Stimulated activated naive CD8-positive, alpha-beta T cell treated with anti-CD3 and anti-CD28 coated beads, Interleukin-15, amount 100 ng/mL, for 72 hours (primary cell): Measurements from ENCODE around the gene SLC13A3.
A peak's percentile ranks its signal among the peaks of the same experiment; 100 is the strongest.

ENCODE experiments used
- ATAC-seq: fragments of 150-1000 bp; cut with Tn5 transposase; 2 replicates; pipeline ENCODE4 v1.10.0; 2021; ENCODE audit warnings: mild to moderate bottlenecking, moderate library complexity
- DNase-seq, 2 donors: peaks; one replicate each; pipeline ENCODE4 v3.0.0; 2021 to 2022
- H3K27ac Mint-ChIP-seq, 2 donors: one replicate each; pipeline ENCODE4 v1.8.0; 2022; ENCODE audit warnings: mild to moderate bottlenecking in 2 of 2, mixed read lengths in 2 of 2, moderate library complexity in 2 of 2
- H3K27me3 Mint-ChIP-seq: one replicate; pipeline ENCODE4 v1.8.0; 2022; ENCODE audit warnings: mixed read lengths
- H3K4me1 Mint-ChIP-seq: one replicate; pipeline ENCODE4 v1.8.0; 2022; ENCODE audit warnings: mild to moderate bottlenecking, mixed read lengths
- H3K4me3 Mint-ChIP-seq, 2 donors: one replicate each; pipeline ENCODE4 v1.8.0; 2022; ENCODE audit warnings: mild to moderate bottlenecking in 2 of 2, mixed read lengths in 2 of 2, moderate library complexity in 1 of 2
- H3K9me3 Mint-ChIP-seq, 2 donors: one replicate each; pipeline ENCODE4 v1.8.0; 2022; ENCODE audit warnings: mixed read lengths in 2 of 2

SLC13A3 gene

DNA sequence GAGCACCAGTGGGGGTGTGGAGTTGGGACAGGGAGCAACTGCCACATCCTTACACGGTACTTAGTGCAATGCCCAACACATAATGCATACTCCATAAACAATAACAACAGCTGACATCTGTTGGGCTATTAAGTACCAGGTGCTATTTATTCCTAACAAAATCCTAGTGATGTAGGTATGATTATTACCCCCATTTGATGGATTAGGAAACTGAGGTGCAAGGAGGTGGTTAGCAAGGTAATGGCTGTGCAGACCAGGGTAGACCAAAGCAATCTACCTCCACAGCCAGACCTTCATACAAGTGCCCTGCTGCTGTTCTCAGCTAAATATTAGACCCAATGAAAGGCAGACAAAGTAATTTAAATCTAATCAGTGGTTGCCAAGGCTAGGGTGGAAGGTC is 36.8 kb downstream of the SLC13A3 start:
- H3K4me3 Mint-ChIP-seq, result no peak overlapping the region
- H3K9me3 Mint-ChIP-seq, result peaks cover 0 to 8% of the 10 kb centered on the region in 2 donors
- DNase-seq, result no peak
- no peaks in the 10 kb centered on the region for H3K4me1 Mint-ChIP-seq
- H3K27me3 Mint-ChIP-seq, result peaks cover 50% of the 10 kb centered on the region
- no peak overlapping the region for H3K27ac Mint-ChIP-seq
- ATAC-seq, result no peak

DNA sequence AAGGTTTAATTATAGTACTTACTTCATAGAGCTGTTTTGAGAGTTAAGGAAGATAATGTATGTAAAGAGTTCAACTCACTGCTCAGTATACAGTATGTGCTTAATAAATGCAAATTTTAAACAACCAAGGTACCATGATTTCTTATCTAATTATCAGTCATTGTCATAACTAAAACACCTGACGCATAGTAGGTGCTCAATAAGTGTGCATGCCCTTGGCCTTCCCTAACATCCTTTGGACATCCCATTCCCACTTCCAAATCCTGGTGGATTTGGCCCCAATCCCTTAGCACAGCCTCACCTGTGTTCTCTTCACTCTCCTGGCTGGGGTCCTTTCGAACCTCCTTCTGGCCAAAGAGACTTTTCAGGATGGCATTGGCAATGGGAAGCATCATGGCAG is 41.1 kb downstream of the SLC13A3 start:
- H3K9me3 Mint-ChIP-seq, result peaks cover 0 to 8% of the 10 kb centered on the region in 2 donors
- no peak overlapping the region for H3K27ac Mint-ChIP-seq
- no peaks in the 10 kb centered on the region for H3K4me1 Mint-ChIP-seq
- H3K4me3 Mint-ChIP-seq, result no peak overlapping the region
- ATAC-seq (no peak), DNase-seq (no peak)
- peaks cover 31% of the 10 kb centered on the region for H3K27me3 Mint-ChIP-seq

DNA sequence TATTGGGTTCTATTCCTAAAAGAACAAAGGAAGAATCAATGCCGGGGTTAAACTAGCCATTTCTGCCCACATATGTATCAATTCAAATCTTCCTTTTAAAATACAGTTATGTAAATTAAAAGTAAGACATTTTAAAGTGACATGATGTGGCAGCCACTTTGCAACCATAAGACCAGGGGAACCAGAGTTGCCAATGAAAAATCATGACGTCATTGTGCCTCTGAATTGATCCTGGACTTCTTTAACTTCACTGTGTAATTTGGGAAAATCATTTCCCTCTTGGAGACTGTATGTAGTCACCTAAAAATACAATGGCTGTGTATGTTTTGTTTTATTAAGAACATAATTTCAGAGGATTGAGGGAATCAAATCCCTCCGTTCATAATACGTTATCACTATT is 42.2 kb downstream of the SLC13A3 start:
- Mint-ChIP-seq H3K4me3 (no peak overlapping the region), H3K9me3 (peaks cover 0 to 8% of the 10 kb centered on the region in 2 donors), H3K27me3 (peaks cover 24% of the 10 kb centered on the region), H3K4me1 (no peaks in the 10 kb centered on the region), H3K27ac (no peak overlapping the region)
- DNase-seq, result no peak
- ATAC-seq, result no peak

DNA sequence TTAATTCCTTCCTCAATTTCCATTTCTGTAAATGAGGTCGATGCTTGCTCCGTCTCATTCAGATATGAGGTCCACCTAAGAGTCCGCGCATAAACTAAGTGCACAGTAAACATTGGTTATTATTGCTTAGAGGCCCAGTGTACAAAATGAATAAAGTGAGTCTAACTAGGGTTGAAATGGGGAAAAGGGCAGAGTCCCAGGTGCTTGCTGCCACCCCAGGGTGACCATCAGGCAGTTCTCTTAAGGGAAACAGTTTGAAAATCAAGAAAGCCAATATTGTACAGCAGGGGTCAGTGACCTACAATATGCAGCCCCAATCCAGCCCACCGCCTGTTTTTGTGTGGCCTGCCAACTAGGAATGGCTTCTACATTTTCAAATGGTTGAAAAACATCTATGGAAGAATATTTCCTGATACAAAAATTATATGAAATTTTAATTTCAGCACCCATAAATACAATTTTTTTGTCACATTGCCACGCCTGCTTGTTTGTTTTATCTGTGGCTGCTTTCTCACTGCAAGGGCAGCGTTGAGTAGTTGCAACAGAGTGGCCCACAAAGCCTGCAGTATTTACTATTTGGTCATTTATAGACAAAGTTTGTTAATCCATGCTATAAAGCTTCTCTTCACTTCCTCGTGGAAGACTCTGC is 43.3 kb downstream of the SLC13A3 start:
- Mint-ChIP-seq H3K4me3 (no peak overlapping the region), H3K9me3 (peaks cover 0 to 8% of the 10 kb centered on the region in 2 donors), H3K27ac (peak overlapping the region in 1 of 2 donors; percentile 48), H3K27me3 (peaks cover 13% of the 10 kb centered on the region), H3K4me1 (no peaks in the 10 kb centered on the region)
- ATAC-seq, result no peak
- no peak for DNase-seq

DNA sequence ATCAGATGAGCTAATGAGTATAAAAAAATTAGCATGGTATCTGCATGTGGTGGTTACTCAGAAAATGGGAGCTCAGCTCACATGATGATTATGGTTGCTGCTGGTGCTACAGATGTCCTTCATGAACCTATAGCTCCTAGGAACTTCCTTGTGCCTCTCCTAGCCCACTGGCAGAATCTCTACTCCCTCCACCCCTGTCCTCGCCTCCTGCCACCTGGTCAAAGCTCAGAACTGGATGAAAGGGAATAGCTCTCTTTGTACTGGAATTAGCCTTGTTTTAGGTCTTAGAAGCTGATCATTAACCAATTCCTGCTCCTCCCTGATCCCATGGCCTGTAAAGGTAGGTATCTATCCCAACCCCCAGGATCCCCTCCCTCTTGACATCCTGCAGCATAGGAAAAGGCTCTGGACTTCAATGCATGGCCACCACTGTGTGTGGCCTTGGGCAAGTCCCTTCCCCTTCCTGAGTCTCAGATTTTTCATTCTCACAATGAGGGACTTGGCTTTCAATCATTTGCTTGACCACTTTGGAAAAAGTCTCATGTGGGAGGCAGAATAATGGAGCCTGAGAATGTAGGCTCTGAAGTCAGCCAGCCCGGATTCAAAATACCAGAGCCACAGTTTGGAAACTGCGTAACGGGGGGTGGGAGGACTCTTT is 43.9 kb downstream of the SLC13A3 start:
- no peak for ATAC-seq
- Mint-ChIP-seq H3K4me3 (no peak overlapping the region), H3K9me3 (peaks cover 0 to 8% of the 10 kb centered on the region in 2 donors), H3K27me3 (peaks cover 10% of the 10 kb centered on the region), H3K4me1 (no peaks in the 10 kb centered on the region), H3K27ac (no peak overlapping the region)
- no peak for DNase-seq

DNA sequence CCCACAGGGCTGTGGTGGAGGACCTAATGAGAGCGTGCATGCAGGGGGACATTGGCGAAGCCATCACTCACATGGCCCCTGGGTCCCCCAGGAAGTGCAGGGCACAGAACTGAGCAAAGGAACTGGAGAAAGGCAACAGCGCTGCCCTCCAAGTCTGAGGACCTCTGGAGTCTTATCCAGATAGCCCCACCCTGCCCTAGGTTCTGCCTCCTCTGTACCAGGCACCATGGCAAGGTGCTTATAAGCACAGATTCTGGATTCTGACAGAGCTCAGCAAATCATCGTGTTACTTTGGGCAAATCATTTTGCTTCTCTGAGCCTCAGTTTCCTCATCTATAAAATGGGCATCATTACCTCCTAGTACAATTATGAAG is 44.5 kb downstream of the SLC13A3 start:
- DNase-seq, result no peak
- H3K27ac Mint-ChIP-seq, result no peak overlapping the region
- peaks cover 10% of the 10 kb centered on the region for H3K27me3 Mint-ChIP-seq
- no peak overlapping the region for H3K4me3 Mint-ChIP-seq
- H3K4me1 Mint-ChIP-seq, result peaks cover 1% of the 10 kb centered on the region
- ATAC-seq, result no peak
- H3K9me3 Mint-ChIP-seq, result peaks cover 0 to 7% of the 10 kb centered on the region in 2 donors

DNA sequence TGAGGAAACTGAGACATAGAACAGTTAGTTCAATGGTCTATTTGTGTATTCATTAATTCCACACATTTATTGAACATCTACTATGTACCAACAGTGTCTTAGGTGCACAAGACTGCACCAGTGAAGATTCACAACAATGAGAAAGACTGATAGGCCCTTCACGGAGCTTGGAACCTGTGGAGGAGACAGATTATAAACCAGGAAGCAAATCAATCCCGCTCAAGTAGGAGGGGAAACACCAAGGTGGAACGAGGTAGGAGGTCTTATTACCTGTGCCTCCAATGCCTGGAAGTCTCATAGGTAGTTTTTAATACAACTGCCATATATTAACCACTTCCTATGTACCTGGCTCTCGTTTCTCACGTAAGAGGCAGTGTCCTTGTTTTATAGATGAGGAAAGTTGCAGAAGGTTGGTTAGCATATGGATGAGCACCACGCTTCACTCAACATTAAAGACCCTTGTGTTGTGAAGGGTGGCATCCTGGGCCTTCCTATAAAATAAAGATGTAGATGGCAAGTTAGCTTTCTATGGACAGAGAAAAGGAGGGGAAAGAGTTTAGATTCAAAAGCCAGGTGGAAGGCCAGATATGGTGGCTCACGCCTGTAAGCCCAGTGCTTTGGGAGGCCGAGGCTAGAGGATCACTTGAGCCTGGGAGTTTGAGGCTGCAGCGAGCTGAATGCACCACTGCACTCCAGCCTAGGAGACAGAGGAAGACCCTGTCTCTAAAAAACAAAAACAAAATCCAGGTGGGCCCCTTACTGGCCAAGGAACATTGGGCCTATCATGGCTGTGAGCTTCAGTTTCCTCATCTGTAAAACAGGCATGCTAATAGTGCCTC is 45.1 kb downstream of the SLC13A3 start:
- Mint-ChIP-seq H3K4me1 (peaks cover 7% of the 10 kb centered on the region), H3K27me3 (peaks cover 9% of the 10 kb centered on the region), H3K9me3 (peaks cover 0 to 1% of the 10 kb centered on the region in 2 donors), H3K27ac (peak overlapping the region in 1 of 2 donors; percentile 79), H3K4me3 (no peak overlapping the region)
- DNase-seq, result no peak
- ATAC-seq, result no peak

DNA sequence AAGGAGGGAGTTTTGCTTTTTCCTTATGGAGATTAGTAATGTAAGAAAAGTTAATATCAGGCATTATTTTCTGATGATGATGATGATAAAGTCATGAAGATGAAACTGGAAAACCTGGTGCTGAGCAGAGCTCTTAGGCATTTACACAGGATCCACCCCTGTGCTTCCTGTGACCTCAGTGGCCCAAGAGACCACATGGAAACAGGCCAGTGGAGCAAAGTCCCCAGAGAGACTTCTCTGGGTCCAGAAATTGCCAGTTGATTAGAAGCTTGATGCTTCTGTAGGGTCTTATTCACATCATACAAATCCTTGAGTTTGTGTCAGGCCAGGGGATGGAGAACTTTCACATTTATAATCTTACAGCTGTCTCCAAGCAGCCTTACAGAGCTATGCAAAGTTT is 46.1 kb downstream of the SLC13A3 start:
- Mint-ChIP-seq H3K27me3 (peaks cover 6% of the 10 kb centered on the region), H3K9me3 (no peaks in the 10 kb centered on the region), H3K4me1 (peaks cover 7% of the 10 kb centered on the region), H3K27ac (no peak overlapping the region), H3K4me3 (no peak overlapping the region)
- no peak for ATAC-seq
- no peak for DNase-seq

DNA sequence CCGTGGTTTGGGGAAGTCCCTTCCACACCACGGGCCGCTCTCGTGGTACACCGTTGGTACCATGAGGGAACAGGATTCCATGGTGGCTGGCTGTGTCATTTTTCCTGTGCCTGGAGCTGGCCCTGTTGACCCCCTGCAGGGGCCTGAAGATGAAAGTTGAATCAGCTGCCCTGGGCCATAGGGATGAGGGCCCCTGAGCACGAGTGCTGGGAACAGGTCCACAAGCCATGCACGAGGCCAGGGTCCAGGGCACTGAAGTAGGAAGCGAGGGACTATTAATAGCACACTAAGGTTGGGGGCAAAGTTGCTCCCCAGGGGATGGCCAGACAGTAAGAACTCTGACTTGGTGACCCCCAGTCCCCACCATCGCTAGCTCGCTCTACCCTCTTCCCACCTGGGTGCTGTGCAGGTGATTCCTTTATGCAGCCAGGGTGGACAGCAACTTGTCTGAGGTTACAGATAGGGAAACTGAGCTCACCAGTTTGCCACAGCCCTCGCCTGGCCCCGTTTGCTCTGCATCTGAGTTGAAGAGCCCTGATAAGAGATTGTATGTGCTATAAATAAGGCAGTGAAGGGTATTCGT is 46.6 kb downstream of the SLC13A3 start:
- H3K4me1 Mint-ChIP-seq, result peaks cover 7% of the 10 kb centered on the region

DNA sequence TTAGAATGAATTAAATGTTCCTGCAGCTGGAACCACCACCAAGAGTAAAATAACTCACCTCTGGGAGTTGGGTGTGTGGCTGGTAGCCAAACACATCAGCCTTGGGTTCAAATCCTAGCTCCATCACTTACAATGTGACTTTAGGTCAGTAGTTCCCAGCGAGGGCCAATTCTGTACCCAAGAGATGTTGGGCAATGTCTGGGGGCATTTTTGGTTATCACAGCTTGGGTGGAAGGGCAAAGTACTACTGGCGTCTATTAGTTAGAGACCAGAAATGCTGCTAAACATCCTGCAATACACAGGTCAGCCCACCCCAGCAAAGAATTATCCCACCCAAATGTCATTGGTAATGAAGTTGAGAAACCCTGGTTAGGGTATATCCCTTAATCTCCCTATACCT is 48.8 kb downstream of the SLC13A3 start:
- Mint-ChIP-seq H3K27me3 (peaks cover 20% of the 10 kb centered on the region), H3K4me1 (peaks cover 7% of the 10 kb centered on the region), H3K27ac (no peak overlapping the region), H3K9me3 (no peaks in the 10 kb centered on the region), H3K4me3 (no peak overlapping the region)
- ATAC-seq (no peak), DNase-seq (no peak)

More for the DNA sequence above, 46.6 kb downstream of the SLC13A3 start:
- Mint-ChIP-seq H3K27me3 (peaks cover 10% of the 10 kb centered on the region), H3K27ac (no peak overlapping the region), H3K4me3 (no peak overlapping the region), H3K9me3 (no peaks in the 10 kb centered on the region)
- ATAC-seq (no peak), DNase-seq (no peak)

DNA sequence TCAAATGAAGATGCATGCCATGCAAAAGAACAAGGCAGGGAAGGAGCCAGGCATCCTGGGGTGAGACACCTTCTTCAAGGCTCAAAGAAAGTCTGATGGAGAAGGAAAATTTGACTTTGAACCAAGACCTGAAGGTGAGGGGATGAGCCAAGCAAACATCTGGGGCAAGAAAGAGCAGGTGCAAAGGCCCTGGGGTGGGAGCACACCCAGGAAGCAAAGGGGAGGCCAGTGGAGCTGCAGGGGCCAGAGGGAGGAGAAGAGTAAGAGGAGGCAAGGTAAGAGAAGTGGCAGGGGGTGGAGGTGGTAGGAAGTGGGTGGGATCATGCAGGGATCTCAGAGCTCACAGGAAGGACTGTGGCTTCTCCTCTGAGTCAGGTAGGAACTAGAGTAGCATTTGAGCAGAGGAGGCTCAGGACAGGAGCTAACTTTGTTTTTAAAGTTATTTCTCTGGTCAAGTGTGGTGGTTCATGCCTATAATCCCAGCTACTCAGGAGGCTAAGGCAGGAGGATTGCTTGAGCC is 49.6 kb downstream of the SLC13A3 start:
- Mint-ChIP-seq H3K27me3 (peaks cover 20% of the 10 kb centered on the region), H3K4me1 (peaks cover 7% of the 10 kb centered on the region), H3K4me3 (no peak overlapping the region), H3K27ac (no peak overlapping the region), H3K9me3 (no peaks in the 10 kb centered on the region)
- DNase-seq (no peak), ATAC-seq (peak; percentile 20)

DNA sequence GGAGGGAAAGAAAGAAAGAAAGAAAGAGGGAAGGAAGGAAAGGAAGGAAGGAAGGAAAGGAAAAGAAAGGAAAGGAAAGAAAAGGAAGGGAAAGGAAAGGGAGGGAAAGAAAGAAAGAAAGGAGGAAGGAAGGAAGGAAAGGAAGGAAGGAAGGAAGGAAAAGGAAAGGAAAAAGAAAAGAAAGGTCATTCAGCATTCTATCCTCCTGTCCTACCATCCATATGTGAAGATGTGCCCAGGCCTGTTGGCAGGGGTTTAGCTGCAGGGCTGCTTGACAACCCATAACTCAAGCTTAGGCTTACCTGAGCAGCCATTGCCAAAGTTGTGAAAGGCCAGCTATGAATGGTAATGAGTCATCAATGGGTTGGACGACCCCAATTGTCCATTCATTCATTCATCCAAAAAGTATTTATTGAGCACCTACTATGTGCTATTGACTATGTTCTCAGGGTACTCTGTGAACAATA is 50.9 kb downstream of the SLC13A3 start:
- Mint-ChIP-seq H3K4me1 (peaks cover 7% of the 10 kb centered on the region), H3K4me3 (no peak overlapping the region), H3K27me3 (peaks cover 27% of the 10 kb centered on the region), H3K27ac (no peak overlapping the region), H3K9me3 (no peaks in the 10 kb centered on the region)
- ATAC-seq, result no peak
- no peak for DNase-seq

DNA sequence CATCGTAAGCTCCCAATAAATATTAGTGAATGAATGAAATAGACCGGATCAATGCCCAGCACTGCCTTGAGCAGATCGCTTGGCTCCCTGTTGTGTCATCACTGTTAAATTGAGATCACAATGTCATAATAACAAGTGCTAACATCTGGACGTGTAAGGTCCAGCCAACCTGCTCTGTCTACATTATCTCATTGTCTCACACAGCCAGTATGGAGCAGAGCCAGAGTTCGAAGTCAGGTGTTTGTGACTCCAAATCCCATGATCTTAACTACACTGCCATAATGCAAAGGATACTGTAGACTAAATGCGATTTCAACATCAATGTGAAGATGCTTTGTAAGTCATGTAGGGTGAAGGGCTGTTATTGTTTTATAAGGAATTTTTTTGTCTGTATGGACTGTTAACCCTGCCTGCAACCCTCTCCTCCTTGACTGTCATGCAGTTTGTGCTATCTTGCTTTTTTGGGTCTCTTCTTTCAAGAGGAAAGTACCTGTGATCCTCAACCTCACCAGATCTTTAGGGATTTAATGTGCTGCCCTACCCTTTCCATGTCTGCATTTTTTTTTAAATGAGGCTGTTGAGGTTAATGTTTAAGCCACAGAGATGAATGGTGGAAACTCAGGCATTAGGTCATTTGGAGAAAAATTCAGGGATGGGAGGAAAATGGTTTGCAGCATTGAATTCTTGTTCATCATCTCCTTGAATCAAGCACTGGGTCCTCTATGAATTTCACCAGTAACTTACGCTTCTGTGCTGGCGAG is 51.9 kb downstream of the SLC13A3 start:
- no peaks in the 10 kb centered on the region for H3K9me3 Mint-ChIP-seq
- H3K4me1 Mint-ChIP-seq, result peaks cover 7% of the 10 kb centered on the region
- H3K4me3 Mint-ChIP-seq, result no peak overlapping the region
- DNase-seq (no peak), ATAC-seq (no peak)
- peak overlapping the region in 1 of 2 donors; percentile 2 for H3K27ac Mint-ChIP-seq
- H3K27me3 Mint-ChIP-seq, result peaks cover 32% of the 10 kb centered on the region

DNA sequence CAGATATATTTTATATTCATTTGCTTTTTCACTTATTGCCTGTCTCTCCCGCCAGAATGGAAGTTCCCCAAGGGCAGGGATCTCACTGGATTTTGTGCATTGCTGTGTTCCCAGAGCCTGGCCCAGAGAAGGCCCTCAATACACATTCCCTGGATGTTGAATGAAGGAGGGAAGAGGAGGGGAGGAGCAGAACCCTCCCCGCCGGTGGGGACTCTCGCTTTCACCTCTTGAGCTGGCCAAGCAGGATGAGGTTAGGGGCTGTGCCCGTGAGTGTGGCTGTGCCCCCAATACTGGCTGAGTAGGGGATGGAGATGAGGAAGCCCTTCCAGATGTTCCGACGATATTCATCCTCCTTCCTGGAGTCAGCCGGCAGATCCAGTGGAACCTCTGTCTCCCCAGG is 55.3 kb downstream of the SLC13A3 start:
- Mint-ChIP-seq H3K4me3 (no peak overlapping the region), H3K27me3 (peaks cover 34% of the 10 kb centered on the region), H3K27ac (peak overlapping the region in 1 of 2 donors; percentile 52), H3K4me1 (no peaks in the 10 kb centered on the region), H3K9me3 (no peaks in the 10 kb centered on the region)
- DNase-seq (no peak), ATAC-seq (no peak)

DNA sequence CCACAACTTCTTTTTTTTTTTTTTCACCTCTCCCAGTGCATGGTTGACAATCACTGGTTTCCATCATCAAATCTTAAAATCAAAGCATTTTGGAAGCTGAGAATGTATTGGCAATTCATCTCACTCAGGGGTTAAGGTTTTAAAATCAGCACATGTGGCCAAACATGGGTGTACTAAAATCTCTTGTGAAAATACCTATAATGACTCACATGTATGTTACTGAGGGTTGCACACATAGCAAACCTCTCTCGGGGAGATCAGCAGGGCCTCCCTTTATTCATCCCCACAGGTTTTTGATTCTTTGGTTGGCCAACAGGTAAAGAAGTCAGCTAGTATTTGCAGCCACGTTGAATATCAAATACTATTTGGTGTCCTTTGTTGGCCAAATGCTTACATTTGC is 56.5 kb downstream of the SLC13A3 start:
- Mint-ChIP-seq H3K4me1 (no peaks in the 10 kb centered on the region), H3K27ac (no peak overlapping the region), H3K9me3 (no peaks in the 10 kb centered on the region), H3K4me3 (no peak overlapping the region), H3K27me3 (peaks cover 26% of the 10 kb centered on the region)
- DNase-seq (no peak), ATAC-seq (no peak)
